NCI-H2029 treated with DMSO at 0.1 percent for 48 hours (cell line): ENCODE results near the gene ROMO1.
"Not testable (repeated sequence)": the region's sequence is repeated elsewhere in the genome, so short reads cannot be mapped to it uniquely, and the experiment has no call there.

ENCODE experiments used
- DNase-seq: peaks from one replicate; lab custom pipeline; 2025; lab: John Stamatoyannopoulos, UW

The ROMO1 gene

DNA sequence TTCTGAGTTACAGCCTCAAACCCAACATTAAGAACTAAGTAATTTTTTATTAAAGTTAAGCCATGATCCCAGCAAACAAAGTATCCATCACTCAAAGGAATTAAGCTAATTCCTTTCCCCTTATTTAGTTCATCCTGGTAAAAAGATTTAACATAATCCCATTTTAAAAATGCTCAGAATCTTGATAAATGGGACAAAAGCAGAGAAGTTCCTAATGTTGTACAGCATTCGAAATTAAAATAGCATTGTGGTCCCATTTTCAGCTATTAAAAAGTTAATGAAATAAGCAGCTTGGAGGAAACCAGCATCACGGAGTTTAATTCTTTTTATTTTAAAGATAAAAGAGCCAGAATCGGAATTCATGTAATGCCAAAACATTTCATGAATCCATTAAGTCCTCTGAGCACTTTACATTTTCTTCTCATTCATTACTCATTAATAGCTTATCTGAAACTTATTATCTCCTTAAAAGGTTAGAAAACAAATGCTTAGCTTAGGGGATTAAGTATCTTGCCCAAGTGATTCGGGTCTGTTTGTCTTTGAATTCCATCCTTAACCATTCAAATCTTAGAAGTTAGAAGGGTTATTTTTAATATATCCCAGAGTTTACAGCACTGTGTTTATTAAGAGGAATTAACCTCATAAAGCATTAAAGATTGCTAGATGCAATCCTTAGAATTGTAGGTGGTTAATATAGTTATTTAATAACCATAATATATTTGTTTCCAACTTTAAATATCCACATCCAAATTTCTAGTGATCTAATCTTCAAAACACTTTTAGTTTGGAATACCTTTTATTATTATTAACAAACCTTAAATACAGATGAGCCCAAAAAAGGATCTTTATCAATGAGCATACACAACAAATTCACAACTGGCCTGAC lies 31.6 kb downstream of the ROMO1 start:
- no peak for DNase-seq

- DNase-seq = no peak
Observed at GRCh38 chr20:35731469-35731788, 32.2 kb downstream of the ROMO1 start.

DNA sequence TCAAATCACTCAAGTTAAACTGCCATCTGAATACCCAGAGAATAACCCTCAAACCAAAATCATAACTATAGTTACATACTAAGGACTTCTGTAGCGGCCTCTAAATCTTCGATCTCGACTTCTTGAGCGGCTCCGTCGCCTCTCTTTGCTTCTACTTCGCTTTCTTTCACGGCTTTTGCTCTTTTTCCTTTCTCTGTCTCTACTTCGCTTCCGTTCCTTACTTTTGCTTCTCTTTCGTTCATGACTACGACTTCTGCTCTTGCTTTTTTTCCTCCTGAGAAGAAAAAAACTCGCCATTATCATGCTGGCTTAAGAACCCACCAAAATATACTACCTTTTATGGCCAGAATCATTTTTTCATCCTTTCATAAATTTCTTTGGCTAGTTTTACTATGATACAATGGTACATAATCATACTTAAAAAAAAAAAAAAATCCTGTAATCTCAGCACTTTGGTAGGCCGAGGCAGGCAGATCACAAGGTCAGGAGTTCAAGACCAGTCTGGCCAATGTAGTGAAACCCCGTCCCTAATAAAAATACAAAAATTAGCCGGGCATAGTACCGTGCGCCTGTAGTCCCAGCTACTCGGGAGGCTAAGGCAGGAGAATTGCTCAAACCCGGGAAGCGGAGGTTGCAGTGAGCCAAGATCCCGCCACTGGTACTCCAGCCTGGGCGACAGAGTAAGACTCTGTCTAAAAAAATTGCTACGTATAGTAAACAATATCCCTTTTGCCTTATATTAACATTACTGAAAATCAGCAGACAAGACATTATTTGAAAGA lies 32.8 kb downstream of the ROMO1 start:
- DNase-seq = no peak

DNA sequence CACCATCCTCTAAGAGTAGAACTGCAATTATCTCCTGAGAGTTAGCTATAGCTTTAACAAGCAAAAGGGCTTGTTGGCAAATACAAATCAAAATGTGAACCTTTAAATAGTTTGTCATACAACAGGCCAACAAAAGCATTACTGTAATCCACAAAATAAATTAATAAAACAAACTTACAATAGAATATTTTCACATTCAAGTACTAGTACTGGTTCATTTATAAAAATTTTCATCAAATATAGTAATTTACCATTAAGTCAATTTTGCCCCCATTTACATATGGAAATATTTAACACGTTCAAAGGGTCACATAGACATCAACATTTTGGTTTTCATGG lies 33.4 kb downstream of the ROMO1 start:
- no peak for DNase-seq

DNA sequence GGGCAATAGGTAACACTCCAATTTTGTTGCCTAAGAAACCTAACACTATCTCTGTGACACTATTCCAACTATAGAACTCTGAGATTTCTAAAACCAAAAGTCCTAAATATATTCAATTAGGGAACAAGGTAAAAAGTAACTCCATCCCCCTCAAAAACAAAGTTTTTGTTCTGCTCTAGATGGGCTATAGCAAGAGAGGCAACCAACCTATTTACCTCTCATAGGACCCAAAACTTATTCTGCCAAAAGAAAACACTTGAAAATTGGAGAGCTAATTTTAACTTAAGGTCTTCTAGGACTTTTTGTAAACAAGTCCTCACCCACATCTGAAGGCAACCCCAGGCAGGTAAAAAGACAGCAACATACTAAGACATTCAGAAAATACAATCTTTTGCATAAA lies 35.2 kb downstream of the ROMO1 start:
- no peak for DNase-seq

DNA sequence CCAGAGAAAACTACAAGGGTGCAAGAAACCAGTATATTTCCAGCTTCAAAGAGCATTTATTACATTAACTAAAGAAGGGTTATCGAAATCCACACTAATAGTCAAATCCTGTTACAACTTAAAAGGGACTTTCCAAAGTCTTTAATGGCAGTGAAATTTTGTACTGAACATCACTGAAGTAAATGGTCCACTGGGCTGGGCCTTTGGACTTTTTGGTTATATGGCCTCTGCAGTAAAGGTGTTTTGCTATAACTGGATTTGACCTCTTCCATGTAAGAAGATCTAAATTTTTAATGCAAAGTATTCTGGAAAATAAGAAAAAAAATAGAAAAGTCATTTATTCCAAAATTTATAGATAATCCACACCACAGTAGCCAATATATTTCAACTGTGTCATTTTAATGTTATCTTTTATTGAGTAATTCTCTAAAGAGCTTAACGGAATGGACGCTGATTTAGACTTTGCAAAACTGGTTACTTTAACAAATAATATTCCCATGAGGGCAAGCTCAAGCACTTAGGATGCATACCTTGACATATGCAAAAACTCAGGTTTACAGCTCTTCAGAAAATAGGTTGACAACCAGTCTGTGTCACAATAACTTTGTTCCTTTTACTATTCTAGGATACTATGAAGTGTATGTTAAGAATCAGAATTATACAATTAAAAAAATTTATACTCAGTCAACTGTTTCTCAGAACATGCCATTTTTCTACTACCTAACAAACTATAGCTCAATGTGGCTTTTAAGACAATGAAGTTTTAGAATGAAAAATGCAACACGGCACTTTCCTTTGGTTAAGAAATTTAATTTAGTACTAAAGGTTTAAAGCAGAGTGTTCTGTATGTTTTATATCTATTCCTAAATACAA lies 35.8 kb downstream of the ROMO1 start:
- no peak for DNase-seq

GRCh38 chr20:35735826-35736470 lies 36.7 kb downstream of the ROMO1 start:
- DNase-seq = no peak

GRCh38 chr20:35737865-35738333 lies 38.7 kb downstream of the ROMO1 start:
- DNase-seq = no peak

DNA sequence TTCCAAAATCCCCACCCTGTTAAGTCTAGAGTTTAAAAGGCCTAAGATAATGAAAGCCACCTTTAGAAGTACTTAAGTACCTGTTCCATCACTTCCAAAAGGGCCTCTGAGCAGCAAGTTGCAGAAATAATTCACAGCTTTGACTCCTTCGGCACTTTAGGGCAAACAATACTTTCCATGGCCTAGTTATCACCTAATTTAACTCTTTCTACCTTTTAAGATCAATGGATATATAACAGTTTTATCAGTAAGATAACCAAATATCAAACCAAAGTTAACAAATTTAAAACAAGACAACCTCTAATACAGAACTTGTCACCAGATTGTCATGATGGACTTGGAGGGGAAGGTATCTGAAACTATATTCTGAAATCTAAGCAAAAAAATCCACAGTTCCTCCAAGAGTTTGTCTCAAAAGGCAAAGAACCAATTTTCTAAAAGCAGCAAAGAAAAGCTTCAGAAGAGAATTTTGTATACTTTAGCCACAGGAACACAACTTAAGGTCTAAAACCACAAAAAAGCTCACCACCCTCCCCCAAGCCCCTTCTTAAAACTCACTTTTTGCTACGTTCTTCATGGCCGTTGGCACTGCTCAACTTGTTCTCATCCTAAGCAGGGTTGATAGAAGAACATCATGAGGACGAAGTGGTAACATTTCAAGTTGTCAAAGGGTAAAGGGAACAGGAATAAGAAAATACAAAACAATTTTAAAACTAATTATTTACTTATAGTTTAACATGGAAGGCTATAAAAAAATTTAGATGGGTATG lies 39.4 kb downstream of the ROMO1 start:
- no peak for DNase-seq

- DNase-seq = no peak
Observed at GRCh38 chr20:35739294-35740163, 40.3 kb downstream of the ROMO1 start.

- peak; percentile 100 for DNase-seq
Observed at GRCh38 chr20:35741892-35742740, 42.9 kb downstream of the ROMO1 start, which contains the start of gene RBM39. TSS of gene RBM39 (minus strand) at chr20:35742260. CDS start at chr20:35740874, 1,386 bp downstream.

DNA sequence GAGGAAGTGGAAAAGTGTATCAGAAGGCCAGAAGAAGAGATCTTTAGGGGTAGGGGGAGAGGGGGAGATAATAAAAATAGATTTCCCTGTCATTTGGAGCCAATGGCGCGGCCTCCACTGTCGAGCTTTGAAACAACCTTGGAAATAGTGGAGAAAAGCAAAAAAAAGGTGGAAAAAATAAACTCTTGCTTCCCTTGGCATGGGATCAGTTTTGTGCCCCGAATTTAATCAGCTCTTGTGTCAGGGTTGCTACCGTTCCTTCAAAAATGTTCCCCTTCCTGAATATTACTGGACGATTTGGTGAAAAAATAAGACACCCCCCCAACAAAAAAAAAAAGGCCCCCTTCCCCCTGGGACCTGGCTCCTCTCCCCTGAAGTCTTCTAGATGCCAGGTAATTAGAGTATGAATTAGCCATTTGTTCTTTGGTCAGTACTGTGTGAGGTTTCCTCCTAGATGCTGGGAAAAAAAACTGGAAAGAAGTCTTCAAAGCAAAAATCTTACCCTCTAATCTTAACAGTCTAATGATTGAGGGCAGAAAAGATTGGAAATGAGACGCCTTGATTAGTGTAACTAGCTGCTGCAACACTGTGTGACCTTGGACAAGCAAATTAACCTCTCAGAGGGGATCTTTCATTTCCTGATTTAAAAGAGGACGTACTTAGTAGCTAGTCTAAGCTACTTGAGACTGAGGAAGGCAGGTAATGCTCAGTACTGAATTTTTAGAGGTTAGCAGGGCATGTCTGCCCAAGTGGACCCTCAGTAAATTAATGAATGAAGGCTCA lies 43.7 kb downstream of the ROMO1 start:
- peak; percentile 53 for DNase-seq

DNA sequence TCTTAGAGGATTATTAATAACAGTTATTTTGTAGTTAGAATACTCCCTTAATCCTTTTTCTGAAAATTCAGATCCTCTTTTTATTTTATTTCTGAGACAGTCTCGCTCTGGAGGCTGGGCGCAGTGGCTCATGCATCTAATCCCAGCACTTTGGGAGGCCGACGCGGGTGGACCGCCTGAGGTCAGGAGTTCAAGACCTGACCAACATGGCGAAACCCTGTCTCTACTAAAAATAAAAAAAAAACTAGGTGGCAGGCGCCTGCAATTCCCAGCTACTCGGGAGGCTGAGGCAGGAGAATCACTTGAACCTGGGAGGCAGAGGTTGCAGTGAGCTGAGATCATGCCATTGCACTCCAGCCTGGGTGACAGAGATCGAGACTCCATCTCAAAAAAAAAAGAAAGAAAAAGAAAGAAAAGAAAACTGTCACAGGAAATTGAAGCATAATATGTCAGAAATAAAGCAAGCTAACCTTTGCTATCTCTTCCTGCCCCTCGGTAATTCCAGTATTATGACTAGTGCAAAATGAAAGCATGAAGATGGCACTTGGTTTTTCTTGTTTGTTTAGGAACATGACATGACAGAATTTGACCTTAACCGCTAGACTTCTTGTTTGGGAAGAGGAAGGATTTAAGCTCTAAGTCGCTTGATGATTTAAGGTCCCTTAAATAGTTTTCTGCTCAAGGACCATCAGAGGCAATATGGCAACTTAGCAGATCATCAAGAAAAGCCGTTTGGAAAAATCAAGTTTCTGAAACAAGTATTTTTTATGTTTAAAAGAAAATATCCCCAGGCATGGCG lies 44.7 kb downstream of the ROMO1 start:
- DNase-seq = no peak

DNA sequence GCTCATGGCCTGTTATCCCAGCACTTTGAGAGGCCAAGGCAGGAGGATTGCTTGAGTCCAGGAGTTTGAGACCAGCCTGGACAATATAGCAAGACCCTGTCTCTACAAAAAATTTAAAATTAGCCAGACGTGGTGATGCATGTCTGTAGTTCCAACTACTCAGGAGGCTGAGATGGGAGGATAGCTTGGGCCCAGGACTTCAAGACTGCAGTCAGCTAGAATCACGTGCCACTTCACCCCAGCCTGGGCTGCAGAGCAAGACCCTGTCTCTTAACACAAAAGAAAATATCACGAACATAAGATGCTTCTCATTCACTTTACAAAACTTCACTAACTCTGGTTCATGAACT lies 45.3 kb downstream of the ROMO1 start:
- DNase-seq = not testable (repeated sequence)
